ENCODE results near the gene ABCC9.
"Not testable (repeated sequence)": the region's sequence is repeated elsewhere in the genome, so short reads cannot be mapped to it uniquely, and the experiment has no call there.

ABCC9 gene

DNA sequence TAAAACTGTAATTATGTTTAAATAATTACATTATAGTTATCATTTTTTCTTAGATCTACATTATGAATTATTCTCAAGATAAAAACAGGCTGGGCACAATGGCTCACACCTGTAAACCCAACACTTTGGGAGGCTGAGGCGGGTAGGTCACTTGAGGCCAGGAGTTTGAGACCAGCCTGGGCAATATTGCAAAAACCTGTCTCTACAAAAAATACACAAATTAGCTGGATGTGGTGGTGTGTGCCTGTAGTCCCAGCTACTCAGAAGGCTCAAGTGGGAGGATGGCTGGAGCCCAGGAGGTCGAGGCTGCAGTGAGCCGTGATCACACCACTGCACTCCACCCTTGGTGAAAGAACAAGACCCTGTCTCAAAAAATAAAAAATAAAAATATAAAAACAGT lies 126.4 kb downstream of the ABCC9 start:
- DNase-seq, result no peak

DNA sequence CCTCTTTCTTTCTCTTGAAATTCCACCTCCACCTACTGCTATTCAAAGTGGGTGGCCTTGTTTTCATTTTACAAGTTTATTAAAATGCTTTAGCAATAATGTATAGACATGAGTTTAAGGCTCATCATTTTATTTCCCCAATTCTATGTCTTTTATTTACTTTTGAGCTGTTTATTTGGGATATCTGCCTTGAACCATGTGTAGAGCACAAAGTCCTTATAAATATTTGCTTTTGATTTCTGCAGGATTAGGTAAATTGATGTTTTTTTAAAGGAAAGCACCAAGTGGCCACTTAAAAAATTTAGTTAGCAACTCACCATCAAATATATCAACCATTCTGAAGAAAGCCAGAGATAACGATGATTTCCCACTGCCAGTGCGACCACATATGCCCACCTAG lies 126.9 kb downstream of the ABCC9 start:
- no peak for DNase-seq

DNA sequence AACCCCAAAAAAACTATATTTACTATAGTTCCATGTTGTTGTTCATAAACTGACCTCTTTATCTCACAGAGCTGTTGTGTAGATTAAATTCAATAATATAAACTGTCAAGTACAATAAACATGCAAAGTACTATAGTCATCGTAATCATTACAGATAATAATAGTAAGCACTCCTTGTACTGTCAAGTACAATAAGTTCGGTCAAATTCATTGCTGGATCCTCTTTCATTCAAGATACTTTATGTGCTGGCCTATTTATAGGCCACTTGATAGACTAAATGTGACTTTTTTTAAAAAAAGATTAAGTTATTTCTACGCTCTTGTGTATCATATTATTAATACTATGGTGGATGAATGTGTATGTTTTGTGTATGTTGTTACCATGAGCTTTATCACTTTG lies 127.5 kb downstream of the ABCC9 start:
- no peak for DNase-seq

DNA sequence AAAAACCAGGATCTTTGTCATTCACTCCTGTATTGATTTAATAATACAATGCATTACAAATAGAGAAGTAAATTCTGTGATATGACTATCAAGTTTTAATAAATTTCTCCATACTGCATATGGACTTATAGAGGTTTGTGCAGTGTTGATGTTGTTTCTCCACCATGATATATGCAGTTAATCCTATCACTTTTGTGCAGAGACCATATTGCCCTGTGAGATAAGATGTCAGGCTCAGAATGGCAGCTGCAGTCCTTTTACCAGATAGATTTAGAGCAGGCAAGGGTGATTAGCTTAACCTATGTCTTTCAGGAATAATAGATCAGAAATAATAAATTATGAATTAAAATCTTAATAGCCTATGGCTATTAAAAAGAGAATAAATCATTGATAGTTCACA lies 128.1 kb downstream of the ABCC9 start:
- DNase-seq, result no peak

DNA sequence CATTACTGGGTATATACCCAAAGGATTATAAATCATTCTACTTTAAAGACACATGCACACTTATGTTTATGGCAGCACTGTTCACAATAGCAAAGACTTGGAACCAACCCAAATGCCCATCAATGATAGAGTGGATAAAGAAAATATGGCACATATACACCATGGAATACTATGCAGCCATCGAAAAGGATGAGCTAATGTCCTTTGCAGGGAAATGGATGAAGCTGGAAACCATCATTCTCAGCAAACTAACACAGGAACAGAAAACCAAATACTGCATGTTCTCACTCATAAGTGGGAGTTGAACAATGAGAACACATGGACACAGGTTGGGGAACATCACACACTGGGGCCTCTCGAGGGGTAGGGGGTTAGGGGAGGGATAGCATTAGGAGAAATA lies 128.9 kb downstream of the ABCC9 start:
- not testable (repeated sequence) for DNase-seq

DNA sequence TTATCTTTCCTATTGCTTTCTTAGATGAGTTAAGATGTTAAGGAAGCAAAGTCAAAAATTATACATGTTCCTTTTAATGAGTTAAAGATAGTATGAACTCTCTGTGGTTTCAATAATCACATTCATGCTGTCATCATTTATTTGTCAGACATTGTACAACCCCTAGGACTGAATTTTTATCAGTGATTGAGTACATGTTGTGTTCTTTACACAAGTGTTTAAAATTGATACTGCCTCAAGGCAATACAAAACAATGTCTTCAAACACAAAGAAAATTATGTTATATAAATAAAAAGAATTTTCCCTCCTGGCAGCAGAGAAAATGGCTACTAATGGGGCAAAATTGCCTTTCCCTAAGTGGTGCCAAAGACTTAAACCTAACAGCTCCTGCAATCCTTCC lies 132.1 kb downstream of the ABCC9 start:
- DNase-seq, result no peak

DNA sequence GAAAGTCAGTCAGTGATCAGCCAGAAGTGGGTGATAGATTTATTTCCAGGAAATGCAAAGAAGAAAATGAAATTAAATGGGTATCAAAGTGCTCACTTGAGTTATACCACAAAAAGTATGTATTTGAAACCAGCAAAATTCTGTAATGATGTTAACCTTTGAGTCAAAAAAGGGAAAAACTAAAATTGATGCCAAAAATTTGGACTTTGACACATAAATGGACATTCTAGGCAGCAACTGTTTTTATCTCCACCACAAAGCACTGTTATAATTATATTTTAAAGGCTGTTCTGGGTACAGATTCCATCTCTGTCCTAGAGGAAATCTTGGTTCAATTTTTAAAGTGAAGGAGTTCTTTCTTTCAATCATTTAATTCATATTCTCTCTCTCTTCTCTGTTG lies 135.0 kb downstream of the ABCC9 start:
- DNase-seq, result no peak

DNA sequence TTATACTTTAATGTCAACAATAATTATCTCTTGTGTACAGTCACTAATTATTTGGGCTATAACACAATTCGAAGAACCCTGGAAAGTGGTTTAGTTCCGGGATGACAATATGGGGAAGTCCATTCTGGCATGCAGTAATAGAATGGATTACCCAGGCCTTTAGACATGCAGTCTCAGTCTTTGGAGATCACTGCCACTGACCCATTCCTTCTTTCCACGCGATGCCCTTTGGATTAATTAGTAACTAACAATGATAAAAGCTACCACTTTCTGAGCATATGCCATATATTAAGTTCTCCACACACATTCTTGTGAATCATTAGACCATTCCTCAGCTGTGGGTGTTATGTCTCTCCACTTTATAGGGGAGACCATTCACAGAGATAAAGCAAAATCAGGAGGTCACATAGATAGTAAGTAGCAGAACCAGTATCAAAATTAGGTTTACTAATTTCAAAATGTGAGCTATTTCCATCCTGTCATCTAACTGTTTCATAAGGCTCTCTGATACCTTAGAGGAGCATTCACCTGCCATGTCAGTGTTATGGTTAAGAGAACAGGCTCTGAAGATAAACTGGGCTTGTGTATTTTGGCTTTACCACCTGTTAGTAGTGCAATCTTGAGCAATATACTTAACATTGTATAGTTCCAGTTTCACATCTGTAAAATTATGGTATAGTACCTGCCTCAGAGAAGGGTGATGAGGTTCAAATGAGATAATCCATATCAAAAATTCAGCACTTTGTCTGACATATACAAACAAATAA lies 139.5 kb downstream of the ABCC9 start:
- DNase-seq, result no peak

DNA sequence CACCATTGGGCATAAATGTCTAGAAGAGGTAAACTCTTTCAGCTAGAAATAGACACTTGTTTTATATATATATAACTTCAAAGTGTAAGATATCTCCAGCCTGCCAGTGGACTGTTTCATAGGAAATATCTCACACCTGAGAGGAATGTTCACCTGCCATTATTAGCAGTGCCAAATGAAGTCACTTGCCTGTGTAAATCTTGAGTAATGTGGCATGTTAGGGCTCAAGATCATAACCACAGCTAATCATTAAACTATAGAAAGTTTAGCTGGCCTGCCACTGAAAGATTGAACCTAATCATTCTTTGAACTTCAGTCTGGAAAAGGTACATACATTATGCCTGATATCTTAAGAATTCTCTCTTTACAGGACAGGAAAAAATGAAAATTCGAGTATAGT lies 141.2 kb downstream of the ABCC9 start:
- no peak for DNase-seq

DNA sequence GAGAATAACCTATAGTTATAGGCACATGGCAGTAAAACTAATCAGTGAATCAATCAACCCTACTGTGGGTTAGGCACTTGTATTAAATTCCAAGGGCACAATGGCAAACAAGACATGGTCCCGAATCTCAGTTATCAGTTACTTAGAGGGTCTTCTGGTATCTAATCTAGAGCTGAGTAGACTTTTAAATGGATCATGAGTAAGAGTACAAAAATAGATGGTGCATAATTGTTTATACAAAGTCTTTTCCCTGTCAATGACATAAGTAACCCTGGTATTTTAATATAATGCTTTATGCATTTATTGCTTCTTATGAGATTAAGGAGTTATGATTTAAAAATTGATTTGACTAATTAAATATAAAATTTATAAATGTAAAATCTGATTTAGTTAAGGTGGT lies 143.7 kb downstream of the ABCC9 start:
- no peak for DNase-seq

DNA sequence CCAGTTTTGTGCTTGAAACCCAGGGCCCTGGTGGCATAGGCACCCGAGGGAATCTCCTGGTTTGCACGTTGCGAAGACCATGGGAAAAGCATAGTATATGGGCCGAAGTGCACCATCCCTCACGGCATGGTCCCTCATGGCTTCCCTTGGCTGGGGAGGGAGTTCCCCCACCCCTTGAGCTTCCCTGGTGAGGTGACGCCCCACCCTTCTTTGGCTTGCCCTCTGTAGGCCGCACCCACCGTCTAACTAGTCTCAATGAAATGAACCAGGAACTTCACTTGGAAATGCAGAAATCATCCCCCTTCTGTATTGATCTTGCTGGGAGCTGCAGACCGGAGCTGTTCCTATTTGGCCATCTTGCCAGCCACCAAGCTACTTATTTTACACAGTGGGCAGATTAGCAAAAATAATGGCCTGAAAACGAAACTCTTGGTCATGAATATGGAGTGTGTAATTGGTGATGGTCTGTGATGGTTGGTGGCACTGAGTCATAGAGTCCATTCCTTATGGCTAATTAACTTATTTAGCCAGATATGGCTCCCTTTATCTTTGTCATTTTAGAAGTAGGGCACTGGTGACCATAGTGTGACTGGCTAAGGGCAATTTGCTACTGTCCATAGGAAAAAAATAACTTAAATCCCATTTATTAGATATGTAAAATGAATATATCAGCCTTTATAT lies 145.4 kb downstream of the ABCC9 start:
- no peak for DNase-seq

DNA sequence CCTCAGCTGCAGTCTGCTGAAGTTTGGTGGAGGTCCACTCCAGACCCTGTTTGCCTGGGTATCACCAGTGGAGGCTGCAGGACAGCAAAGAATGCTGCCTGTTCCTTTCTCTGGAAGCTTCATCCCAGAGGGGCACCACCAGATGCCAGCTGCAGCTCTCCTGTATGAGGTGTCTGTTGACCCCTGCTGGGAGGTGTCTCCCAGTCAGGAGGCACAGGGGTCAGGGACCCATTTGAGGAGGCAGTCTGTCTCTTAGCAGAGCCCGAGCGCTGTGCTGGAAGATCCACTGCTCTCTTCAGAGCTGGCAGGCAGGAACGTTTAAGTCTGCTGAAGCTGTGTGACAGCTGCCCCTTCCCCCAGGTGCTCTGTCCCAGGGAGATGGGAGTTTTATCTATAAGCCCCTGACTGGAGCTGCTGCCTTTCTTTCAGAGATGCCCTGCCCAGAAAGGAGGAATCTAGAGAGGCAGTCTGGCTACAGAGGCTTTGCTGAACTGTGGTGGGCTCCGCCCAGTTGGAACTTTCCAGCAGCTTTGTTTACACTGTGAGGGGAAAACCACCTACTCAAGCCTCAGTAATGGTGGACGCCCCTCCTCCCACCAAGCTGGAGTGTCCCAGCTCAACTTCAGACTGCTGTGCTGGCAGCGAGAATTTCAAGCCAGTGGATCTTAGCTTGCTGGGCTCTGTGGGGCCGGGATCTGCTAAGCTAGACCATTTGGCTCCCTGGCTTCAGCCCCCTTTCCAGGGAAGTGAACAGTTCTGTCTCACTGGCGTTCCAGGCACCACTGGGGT lies 146.2 kb downstream of the ABCC9 start:
- not testable (repeated sequence) for DNase-seq

DNA sequence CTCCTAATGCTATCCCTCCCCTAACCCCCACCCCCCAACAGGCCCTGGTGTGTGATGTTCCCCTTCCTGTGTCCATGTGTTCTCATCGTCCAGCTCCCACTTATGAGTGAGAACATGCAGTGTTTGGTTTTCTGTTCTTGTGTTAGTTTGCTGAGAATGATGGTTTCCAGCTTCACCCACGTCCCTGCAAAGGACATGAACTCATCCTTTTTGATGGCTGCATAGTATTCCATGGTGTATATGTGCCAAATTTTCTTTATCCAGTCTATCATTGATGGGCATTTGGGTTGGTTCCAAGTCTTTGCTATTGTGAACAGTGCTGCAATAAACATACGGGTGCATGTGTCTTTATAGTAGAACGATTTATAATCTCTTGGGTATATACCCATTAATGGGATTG lies 151.5 kb downstream of the ABCC9 start:
- DNase-seq, result not testable (repeated sequence)

DNA sequence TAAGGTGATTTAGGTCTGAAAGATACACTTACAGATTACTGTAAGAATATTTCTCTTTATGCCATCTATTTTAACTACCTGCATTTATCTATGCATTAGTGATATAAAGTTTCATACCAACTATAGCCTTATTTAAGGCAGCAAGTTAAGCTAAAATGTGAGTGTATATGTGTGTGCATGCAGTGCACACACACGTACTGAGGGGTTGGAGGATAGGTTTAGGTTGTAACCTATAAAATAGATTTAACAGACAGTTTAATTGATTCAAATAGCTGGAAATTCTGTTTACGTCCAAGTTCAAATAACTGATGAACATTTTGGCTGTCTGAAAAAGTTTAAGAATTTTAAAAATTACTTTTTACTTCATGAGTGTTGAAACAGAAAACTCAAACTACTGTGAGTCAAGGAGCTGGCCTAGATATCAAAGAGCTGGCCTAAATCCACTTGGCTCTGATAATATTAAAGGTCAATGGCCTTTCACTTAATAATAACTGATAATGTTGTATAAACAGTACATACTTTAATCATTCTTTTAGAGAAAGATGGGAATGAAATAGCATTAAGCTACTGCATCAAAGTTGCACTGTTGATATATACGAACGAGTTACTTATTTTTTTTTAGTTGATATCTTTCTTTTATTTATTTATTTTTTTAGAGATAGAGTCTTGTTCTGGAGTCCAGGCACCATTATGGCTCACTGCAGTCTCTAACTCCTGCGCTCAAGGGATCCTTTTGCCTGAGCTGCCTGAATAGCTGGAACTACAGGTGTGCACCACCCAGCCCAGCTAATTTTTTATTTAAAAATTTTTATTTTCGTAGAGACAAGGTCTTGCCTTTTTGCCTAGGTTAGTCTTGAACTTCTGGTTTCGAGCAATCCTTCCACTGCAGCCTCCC lies 152.9 kb downstream of the ABCC9 start:
- DNase-seq, result no peak

DNA sequence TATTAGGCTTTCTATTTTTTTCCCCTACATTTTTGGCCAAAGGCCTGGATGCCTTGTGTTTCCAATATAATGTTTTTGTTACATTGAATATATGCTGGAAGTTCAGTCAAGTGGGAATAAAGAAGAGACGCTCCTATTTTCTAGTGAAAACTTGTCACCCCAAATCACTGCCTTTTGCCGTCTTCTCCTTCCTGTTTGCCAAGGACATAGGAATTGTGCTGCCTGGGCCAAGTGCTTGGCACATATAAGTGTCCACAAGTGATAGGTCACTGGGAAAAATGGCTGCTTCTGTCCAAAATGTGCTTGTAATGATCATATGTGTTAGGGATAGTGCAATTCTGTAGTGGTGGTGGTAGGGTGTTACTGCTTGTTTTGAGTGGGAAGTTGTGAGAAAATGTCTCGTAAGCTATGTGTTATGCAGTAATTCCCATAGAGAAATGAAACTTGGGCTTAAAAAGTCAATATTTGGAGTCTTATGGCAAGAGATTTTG lies 155.1 kb downstream of the ABCC9 start:
- peak; percentile 34 for DNase-seq

DNA sequence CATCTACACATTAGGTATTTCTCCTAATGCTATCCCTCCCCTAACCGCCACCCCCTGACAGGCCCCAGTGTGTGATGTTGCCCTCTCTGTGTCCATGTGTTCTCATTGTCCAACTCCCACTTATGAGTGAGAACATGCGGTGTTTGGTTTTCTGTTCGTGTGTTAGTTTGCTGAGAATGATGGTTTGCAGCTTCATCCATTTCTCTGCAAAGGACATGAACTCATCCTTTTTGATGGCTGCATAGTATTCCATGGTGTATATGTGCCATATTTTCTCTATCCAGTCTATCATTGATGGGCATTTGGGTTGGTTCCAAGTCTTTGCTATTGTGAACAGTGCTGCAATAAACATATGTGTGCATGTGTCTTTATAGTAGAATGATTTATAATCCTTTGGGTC lies 158.5 kb downstream of the ABCC9 start:
- DNase-seq, result not testable (repeated sequence)

DNA sequence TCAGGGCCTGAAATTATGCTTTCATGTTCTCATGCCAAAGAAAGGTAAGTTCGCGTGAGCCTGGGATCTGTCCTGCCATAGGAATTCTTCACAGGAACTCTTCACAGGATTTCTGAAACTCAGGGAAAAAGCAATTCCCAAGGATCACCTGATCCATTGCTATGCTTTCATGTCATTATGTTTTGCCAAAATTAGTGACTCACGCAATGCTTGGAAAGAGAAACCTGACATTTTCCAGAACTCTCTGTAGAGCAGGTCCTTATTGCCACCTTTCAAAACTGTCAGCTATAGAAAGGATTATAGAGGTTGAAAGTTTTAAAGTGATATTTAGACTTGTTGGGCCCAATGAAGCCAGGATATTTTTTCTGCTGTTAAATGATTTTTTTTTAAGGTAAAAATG lies 160.4 kb downstream of the ABCC9 start:
- DNase-seq, result no peak

DNA sequence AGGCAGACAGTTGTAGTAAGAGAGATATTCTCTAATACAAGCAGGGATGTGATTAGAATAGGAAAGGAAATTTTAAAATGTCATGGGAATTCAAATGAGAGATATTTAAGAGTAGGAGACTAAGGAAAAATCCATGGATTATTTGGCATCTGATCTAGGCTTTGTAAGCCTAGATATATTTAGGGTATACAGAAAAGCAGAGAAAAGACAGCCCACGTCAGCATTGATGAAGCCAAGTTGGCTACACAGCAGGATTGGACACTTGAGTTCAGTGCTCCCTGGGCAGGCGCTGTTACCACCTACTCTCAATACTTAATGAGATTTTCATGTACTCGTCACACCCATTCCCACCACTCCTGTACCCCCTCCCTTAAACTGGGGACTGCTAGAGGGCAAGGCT lies 165.1 kb downstream of the ABCC9 start:
- no peak for DNase-seq

DNA sequence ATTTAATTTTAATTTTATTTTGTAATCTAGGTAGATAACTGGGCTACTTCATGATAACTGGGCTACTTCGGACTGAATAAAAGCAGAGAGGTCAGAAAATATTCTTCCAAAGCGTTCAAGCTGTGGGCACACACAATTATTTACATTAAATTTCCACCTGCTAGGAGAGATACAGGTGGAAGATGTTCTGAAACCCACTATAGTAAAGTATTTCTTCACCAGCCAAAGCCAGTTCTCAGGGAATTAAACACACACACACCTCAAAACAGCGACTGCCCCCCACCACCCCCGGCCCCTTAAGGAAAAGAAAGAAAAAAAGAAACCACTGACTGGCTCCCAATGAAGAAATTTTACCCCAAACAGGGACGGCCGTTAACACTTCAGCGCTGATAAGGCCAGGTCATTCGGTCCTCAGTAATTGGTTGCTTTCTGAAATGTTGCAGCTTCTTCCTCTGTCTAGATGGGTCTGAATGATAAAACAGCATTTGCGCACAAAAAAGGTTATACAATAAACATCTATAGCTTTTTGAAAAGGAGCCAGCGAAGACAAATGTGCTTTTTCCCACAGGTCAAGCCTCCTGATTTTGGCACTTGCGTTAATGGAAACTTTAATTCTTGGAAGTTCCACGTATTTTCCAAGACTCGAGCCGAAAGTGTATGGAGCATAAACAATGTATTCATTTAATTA lies 165.9 kb downstream of the ABCC9 start:
- no peak for DNase-seq

DNA sequence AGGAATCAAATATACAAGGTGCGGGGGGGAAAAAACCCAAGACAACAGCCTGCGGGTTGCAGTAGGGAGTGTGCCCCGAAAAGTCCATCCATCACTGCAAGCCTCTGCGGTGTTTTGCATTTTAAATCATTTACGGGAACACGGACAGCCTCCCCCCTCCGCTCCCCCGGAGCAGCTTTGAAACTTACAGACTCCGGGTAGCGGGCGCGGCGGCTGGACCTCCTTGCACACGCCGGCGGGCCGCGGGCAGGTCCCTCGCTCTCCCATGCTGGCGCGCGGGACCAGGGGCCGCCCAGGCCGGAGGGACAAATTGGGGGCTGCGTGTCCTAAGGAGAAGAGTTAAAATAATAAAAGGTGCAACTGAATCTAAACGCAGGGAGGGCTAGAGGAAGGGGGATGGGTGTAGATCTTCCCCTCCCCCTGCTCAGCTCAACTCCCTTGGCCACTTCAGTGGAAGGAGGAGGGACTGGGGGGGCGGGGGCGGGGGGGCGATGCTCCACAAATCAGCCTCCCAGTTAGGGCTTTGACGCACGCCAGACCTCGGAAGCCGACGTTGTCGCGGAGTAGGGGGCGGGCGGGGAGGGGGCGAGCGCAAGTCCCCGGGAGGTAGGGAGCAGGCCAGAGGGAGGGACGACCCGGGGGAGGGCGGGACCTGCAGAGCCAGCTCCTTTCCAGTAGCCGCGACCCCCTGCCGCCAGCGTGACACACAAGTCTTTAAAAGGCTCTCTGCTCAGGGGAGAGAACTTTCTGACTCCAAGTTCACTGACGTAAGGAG lies 166.7 kb downstream of the ABCC9 start, which contains the start of gene KCNJ8:
TSS of gene KCNJ8 (minus strand) at position 349 of the 775 bp plus-strand sequence. CDS start 1,090 bp downstream, outside the sequence.
- peak; percentile 88 for DNase-seq

DNA sequence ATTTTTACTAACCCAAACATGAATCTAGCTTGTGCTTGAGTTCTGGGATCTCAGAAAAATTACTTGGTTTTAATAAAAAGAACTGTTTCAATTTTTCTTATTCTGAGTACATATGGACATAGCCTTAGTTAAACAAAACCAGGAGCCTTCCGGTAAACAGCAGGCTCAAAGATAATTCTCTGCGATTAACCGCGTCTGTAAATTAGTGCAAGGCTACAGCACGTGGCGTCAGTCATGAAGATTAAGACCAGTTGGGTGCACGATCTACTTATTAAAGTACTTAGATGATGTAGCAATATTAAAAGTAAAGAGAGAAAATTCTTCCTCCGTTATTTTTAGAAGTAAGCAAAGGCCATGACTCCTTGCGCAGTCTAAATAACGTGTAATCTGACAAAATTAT lies 167.4 kb downstream of the ABCC9 start:
- no peak for DNase-seq
